Mesendoderm (in vitro differentiated cells): ENCODE results near the gene FLVCR2.

Experiments
- DNase-seq: peaks from one replicate; pipeline ENCODE4 v3.0.0; 2013
- H2AK5ac ChIP-seq: 2 replicates; pipeline ENCODE4 v1.6.1; 2013; ENCODE audit warnings: low read length, inconsistent platforms
- H2BK120ac ChIP-seq: 2 replicates; pipeline ENCODE4 v1.6.1; 2013; ENCODE audit warnings: low read depth, mild to moderate bottlenecking, low read length, moderate library complexity, mixed read lengths
- H2BK15ac ChIP-seq: replicated peaks from 2 replicates; pipeline ENCODE4 v1.6.1; 2013; ENCODE audit warnings: low read depth, mild to moderate bottlenecking, moderate library complexity
- H2BK5ac ChIP-seq: 2 replicates; pipeline ENCODE4 v1.6.1; 2013; ENCODE audit warnings: low read length, inconsistent platforms
- H3K18ac ChIP-seq: 2 replicates; pipeline ENCODE4 v1.6.1; 2013; ENCODE audit warnings: mild to moderate bottlenecking, low read length, mixed read lengths
- H3K23ac ChIP-seq: one replicate; pipeline ENCODE4 v1.6.1; 2013; ENCODE audit warnings: low read length
- H3K27ac ChIP-seq: 2 replicates; pipeline ENCODE4 v1.5.1; 2013; ENCODE audit warnings: low read depth, mild to moderate bottlenecking, inconsistent platforms, low read length, moderate library complexity
- H3K27me3 ChIP-seq: 2 replicates; pipeline ENCODE4 v1.6.1; 2013; ENCODE audit warnings: low read length, control low read depth, mild to moderate bottlenecking, inconsistent platforms; ENCODE audit not compliant: insufficient read depth, poor library complexity
- H3K36me3 ChIP-seq: 2 replicates; pipeline ENCODE4 v1.6.1; 2013; ENCODE audit warnings: low read length, inconsistent platforms; ENCODE audit not compliant: control insufficient read depth, insufficient read depth
- H3K4ac ChIP-seq: one replicate; pipeline ENCODE4 v1.6.1; 2013; ENCODE audit warnings: low read depth, mild to moderate bottlenecking, low read length, moderate library complexity
- H3K4me1 ChIP-seq: 2 replicates; pipeline ENCODE4 v1.6.1; 2013; ENCODE audit warnings: low read depth, low read length, inconsistent platforms; ENCODE audit not compliant: control insufficient read depth
- H3K4me2 ChIP-seq: 2 replicates; pipeline ENCODE4 v1.6.1; 2013; ENCODE audit warnings: low read length
- H3K4me3 ChIP-seq: 2 replicates; pipeline ENCODE4 v1.5.1; 2013; ENCODE audit warnings: mild to moderate bottlenecking, low read length
- H3K56ac ChIP-seq: one replicate; pipeline ENCODE4 v1.6.1; 2013; ENCODE audit warnings: low read length
- H3K79me1 ChIP-seq: 2 replicates; pipeline ENCODE4 v1.6.1; 2013; ENCODE audit warnings: low read length, inconsistent platforms
- H3K79me2 ChIP-seq: 2 replicates; pipeline ENCODE4 v1.6.1; 2013; ENCODE audit warnings: mild to moderate bottlenecking, low read length; ENCODE audit not compliant: control insufficient read depth, insufficient read depth
- H3K9ac ChIP-seq: 2 replicates; pipeline ENCODE4 v1.6.1; 2013; ENCODE audit warnings: low read length, inconsistent platforms
- H4K5ac ChIP-seq: one replicate; pipeline ENCODE4 v1.6.1; 2013; ENCODE audit warnings: low read length
- H4K8ac ChIP-seq: one replicate; pipeline ENCODE4 v1.6.1; 2013; ENCODE audit warnings: low read depth, mild to moderate bottlenecking, control low read depth, low read length, moderate library complexity
- WGBS: extraction: QIAGEN DNeasy Blood & Tissue Kit; methylation state at CpG from one replicate; pipeline ENCODE4 v1.1.7; 2013; ENCODE audit warnings: low lambda C conversion rate, missing lambda C conversion rate; ENCODE audit not compliant: insufficient coverage; ENCODE audit errors: extremely low coverage; 5-methylcytosine and 5-hydroxymethylcytosine counted together

The FLVCR2 gene

GRCh38 chr14:75553157-75553556 is 25.3 kb upstream of the FLVCR2 start:
- H3K27me3 ChIP-seq: no peaks in the 10 kb centered on the region
- H2BK5ac ChIP-seq: no peak overlapping the region
- H3K79me2 ChIP-seq: no peaks in the 10 kb centered on the region
- no peak overlapping the region for H2BK120ac ChIP-seq
- H3K23ac ChIP-seq: no peak overlapping the region
- no peak overlapping the region for H2BK15ac ChIP-seq
- H3K4me1 ChIP-seq: peaks cover 3% of the 10 kb centered on the region
- no peak overlapping the region for H3K9ac ChIP-seq
- no peaks in the 10 kb centered on the region for H3K79me1 ChIP-seq
- no peaks in the 10 kb centered on the region for H3K36me3 ChIP-seq
- no peak overlapping the region for H4K8ac ChIP-seq
- no peak overlapping the region for H3K4me2 ChIP-seq
- H4K5ac ChIP-seq: no peak overlapping the region
- no peak overlapping the region for H3K27ac ChIP-seq
- WGBS: no CpG with 5 or more reads among the region's 6 CpGs
- no peak overlapping the region for H3K18ac ChIP-seq
- H3K56ac ChIP-seq: no peak overlapping the region
- no peak overlapping the region for H3K4me3 ChIP-seq
- no peak overlapping the region for H3K4ac ChIP-seq
- H2AK5ac ChIP-seq: no peak overlapping the region
- DNase-seq: no peak

GRCh38 chr14:75553761-75554364 is 24.6 kb upstream of the FLVCR2 start:
- H2BK15ac ChIP-seq: no peak overlapping the region
- WGBS: no CpG with 5 or more reads among the region's 4 CpGs
- H3K18ac ChIP-seq: no peak overlapping the region

GRCh38 chr14:75554482-75554881 is 23.9 kb upstream of the FLVCR2 start:
- no peak overlapping the region for H3K27ac ChIP-seq
- H2BK5ac ChIP-seq: no peak overlapping the region
- no CpG with 5 or more reads among the region's 2 CpGs for WGBS

More at GRCh38 chr14:75553761-75554364, 24.6 kb upstream of the FLVCR2 start:
- DNase-seq: no peak
- Histone ChIP-seq H3K4me3 (no peak overlapping the region), H3K4ac (no peak overlapping the region), H3K4me1 (peaks cover 3% of the 10 kb centered on the region), H3K27me3 (no peaks in the 10 kb centered on the region), H2BK5ac (no peak overlapping the region), H3K27ac (no peak overlapping the region), H3K56ac (no peak overlapping the region), H2BK120ac (no peak overlapping the region), H3K23ac (no peak overlapping the region), H3K79me1 (no peaks in the 10 kb centered on the region), H2AK5ac (no peak overlapping the region), H3K9ac (no peak overlapping the region), H4K8ac (no peak overlapping the region), H3K79me2 (no peaks in the 10 kb centered on the region), H4K5ac (no peak overlapping the region), H3K4me2 (no peak overlapping the region), H3K36me3 (no peaks in the 10 kb centered on the region)

GRCh38 chr14:75558440-75558839 is 20.0 kb upstream of the FLVCR2 start:
- Histone ChIP-seq H4K8ac (no peak overlapping the region), H2BK120ac (no peak overlapping the region), H2AK5ac (no peak overlapping the region), H3K9ac (no peak overlapping the region), H3K18ac (no peak overlapping the region), H4K5ac (no peak overlapping the region), H3K4me1 (peaks cover 3% of the 10 kb centered on the region), H2BK15ac (no peak overlapping the region), H3K56ac (no peak overlapping the region), H3K4ac (no peak overlapping the region), H2BK5ac (no peak overlapping the region), H3K4me3 (no peak overlapping the region), H3K79me1 (no peaks in the 10 kb centered on the region), H3K27me3 (no peaks in the 10 kb centered on the region), H3K23ac (no peak overlapping the region), H3K36me3 (no peaks in the 10 kb centered on the region), H3K27ac (no peak overlapping the region), H3K4me2 (no peak overlapping the region), H3K79me2 (no peaks in the 10 kb centered on the region)
- no peak for DNase-seq
- no CpG with 5 or more reads among the region's 5 CpGs for WGBS

More at GRCh38 chr14:75554482-75554881, 23.9 kb upstream of the FLVCR2 start:
- Histone ChIP-seq H3K23ac (no peak overlapping the region), H4K8ac (no peak overlapping the region), H2BK15ac (no peak overlapping the region), H3K9ac (no peak overlapping the region), H3K79me1 (no peaks in the 10 kb centered on the region), H3K79me2 (no peaks in the 10 kb centered on the region), H3K4me1 (peaks cover 3% of the 10 kb centered on the region), H2BK120ac (no peak overlapping the region), H4K5ac (no peak overlapping the region), H3K4me3 (no peak overlapping the region), H2AK5ac (no peak overlapping the region), H3K56ac (no peak overlapping the region), H3K4ac (no peak overlapping the region), H3K18ac (no peak overlapping the region), H3K4me2 (no peak overlapping the region), H3K27me3 (no peaks in the 10 kb centered on the region), H3K36me3 (no peaks in the 10 kb centered on the region)
- peak; percentile 61 for DNase-seq

GRCh38 chr14:75559045-75559444 is 19.4 kb upstream of the FLVCR2 start:
- H3K56ac ChIP-seq: no peak overlapping the region
- H3K79me2 ChIP-seq: no peaks in the 10 kb centered on the region
- no peak overlapping the region for H2BK120ac ChIP-seq
- WGBS: no CpG with 5 or more reads among the region's 6 CpGs
- H3K18ac ChIP-seq: no peak overlapping the region
- no peak overlapping the region for H3K4me2 ChIP-seq
- H4K5ac ChIP-seq: no peak overlapping the region
- no peak overlapping the region for H2AK5ac ChIP-seq
- no peak overlapping the region for H2BK15ac ChIP-seq
- no peaks in the 10 kb centered on the region for H3K27me3 ChIP-seq
- no peak overlapping the region for H2BK5ac ChIP-seq
- H3K27ac ChIP-seq: no peak overlapping the region
- H3K4ac ChIP-seq: no peak overlapping the region
- no peak for DNase-seq
- no peak overlapping the region for H4K8ac ChIP-seq
- peaks cover 3% of the 10 kb centered on the region for H3K4me1 ChIP-seq
- H3K4me3 ChIP-seq: no peak overlapping the region
- no peak overlapping the region for H3K23ac ChIP-seq
- H3K9ac ChIP-seq: no peak overlapping the region
- no peaks in the 10 kb centered on the region for H3K79me1 ChIP-seq
- H3K36me3 ChIP-seq: no peaks in the 10 kb centered on the region
